ENCODE measurements around the gene TMEM132E.

DNA sequence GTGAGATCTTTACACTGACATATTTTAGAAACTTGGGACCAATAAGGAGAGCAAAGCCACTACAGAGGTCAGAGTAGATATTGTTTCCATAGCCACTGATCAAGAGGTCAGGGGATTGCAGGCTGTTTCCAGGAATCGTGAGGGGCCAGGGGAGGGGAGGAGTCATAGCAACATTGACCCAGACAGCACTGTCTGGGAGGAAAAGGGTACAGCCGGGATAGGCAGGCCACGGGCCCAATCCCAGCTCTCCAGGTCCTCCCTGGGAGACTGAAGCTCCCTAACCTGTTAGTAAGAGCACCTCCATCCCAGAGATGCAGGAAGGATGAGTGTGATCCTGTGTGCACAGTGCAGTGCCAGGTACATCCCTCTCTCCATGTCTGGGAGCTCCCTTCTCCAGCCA, 48.5 kb upstream of the TMEM132E start:
- TF ChIP-seq, protein P1, sequence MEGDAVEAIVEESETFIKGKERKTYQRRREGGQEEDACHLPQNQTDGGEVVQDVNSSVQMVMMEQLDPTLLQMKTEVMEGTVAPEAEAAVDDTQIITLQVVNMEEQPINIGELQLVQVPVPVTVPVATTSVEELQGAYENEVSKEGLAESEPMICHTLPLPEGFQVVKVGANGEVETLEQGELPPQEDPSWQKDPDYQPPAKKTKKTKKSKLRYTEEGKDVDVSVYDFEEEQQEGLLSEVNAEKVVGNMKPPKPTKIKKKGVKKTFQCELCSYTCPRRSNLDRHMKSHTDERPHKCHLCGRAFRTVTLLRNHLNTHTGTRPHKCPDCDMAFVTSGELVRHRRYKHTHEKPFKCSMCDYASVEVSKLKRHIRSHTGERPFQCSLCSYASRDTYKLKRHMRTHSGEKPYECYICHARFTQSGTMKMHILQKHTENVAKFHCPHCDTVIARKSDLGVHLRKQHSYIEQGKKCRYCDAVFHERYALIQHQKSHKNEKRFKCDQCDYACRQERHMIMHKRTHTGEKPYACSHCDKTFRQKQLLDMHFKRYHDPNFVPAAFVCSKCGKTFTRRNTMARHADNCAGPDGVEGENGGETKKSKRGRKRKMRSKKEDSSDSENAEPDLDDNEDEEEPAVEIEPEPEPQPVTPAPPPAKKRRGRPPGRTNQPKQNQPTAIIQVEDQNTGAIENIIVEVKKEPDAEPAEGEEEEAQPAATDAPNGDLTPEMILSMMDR (IDR thresholded peaks at IDR 0.05), result no peak
- no peak for TF ChIP-seq POLR2A (IDR thresholded peaks at IDR 0.05)
